GM18505 (cell line): ENCODE measurements around the gene ZSWIM2.
"Not testable (repeated sequence)": the region's sequence is repeated elsewhere in the genome, so short reads cannot be mapped to it uniquely, and the experiment has no call there.

Experiments used
- ATAC-seq: cut with Tn5 transposase; IDR thresholded peaks from one replicate; pipeline ENCODE4 v1.9.1; 2021; ENCODE audit not compliant: unreplicated experiment
- POLR2A ChIP-seq: IDR thresholded peaks from 4 replicates; pipeline ENCODE4 v1.6.1; 2011; ENCODE audit warnings: borderline replicate concordance; ENCODE audit not compliant: insufficient read depth, insufficient read length; ENCODE audit errors: extremely low read depth

The ZSWIM2 gene

DNA sequence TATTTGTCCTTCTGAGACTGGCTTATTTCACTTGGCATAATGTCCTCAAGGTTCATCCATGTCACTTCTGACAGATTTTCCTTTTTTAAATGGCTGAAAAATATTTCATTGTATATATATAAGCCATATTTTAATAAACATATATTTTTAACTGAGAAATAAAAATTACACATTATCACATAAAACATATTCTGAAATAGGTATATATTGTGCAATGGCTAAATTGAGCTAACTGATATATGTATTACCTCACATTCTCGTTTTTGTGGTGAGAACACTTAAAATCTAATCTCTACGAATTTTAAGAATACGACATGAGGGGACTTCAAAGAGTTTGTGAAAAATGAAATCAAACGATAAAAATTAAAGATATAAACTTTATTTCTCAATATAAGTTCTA lies 25.7 kb upstream of the ZSWIM2 start:
- ATAC-seq, result no peak
- TF ChIP-seq POLR2A, result no peak

DNA sequence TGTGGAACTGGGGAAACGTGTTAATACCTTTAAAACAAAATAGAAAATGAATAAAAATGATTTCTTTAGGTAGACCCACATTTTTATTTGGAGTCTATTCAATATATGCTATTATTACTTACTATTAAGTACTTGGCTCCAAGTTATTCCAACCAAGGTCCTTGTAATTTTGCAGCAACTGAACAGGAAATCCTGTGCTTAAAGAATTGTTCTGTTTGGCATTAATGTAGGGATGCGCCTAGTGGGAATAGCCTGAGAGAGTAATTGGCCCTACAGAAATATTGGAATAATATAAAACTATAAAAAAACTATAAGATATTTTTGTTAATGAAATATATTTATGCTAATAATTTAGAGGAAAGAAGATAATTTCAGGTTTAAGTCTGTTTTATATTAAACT lies 22.9 kb upstream of the ZSWIM2 start:
- TF ChIP-seq POLR2A, result no peak
- no peak for ATAC-seq

DNA sequence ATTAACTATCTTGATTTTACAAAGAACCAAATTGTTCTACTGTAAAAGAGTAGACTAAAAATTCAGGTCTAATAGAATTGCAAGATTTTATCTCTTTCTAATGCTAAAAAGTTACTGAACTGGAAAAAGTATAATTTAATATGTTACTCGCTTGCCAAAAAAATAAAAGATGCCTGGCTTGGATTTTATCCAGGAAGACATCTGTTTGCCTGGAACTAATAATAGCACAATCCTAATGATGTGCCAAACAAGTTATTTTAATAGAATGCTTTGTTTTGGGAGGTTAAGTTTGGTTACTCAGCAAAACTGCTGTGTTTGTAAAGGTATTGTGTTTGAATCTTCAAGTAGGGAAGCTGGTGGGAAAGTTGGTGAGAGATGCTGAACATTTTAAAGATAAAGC lies 19.4 kb upstream of the ZSWIM2 start:
- no peak for ATAC-seq
- TF ChIP-seq POLR2A, result no peak

DNA sequence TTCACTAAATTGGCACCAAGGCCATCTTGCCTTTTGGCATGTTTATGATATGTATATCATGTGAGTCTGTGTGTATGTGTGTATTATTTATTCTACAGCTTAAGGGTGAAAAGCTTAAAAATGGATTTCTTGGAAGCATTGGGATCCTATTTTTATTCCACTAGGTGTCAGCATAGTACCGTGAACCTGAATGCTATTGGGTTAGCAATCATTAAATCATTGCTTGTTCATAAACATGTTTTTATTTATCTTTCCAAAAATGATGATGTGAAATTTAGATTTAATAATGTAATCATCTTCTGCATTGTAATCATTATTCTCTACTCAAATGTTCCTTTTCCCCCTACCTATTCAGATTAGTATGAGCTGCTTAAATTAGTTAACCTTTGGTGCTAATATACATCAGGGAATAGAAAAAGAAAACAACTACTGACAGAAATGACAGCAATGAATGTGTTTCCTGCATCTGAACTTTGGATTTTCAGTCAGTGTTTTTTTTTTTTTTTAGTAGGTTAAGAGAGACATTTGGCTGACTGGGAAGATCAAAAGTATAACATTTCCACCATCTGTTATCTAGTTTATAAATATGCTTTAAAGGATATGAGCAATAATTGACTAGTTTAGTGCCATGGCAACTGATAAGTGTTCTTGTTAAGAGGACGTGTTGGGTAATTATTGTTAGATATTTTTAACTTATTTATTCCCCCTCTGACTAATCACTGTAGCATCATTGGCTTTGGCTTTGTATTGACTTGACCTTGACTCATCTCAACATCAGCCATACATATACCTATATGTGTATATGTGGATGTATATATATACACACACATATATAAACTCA lies 14.1 kb upstream of the ZSWIM2 start:
- no peak for ATAC-seq
- TF ChIP-seq POLR2A, result no peak

DNA sequence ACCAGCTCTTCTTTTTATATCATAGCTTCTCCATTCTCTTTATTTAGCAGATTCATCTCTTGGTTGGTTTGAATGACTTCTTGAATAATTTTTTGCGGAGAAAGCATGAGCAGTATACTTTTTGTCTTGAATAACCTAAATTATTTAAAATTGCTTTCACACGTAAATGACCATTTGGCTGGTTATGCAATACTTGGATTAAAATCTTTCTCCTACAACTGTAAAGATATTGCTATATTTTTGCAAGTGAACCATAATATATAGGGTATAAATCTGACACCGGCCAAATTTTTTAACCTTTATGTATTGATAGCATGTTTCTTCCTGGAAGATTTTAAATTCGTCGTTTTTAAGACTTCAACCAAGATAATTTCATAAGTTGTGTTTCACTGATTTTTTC lies 6.2 kb upstream of the ZSWIM2 start:
- no peak for ATAC-seq
- no peak for TF ChIP-seq POLR2A

DNA sequence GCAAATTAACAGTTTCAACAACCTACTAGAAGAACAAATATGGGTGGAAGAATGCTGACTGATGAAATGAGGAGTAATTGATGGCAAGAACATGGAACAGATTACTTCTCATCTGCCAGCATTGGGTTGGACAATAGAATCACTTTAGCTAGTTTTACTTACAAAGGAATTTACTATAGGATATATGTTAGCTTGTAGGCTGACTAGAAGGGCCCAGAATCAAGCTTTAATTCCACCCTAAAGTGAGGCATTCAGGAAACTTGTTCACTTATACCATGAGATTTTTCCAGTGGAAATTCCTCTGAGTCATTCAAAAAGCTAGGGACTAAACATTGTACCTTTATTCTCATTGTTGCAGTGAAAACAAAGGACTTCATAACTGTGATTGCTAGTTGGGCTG lies 5.0 kb upstream of the ZSWIM2 start:
- no peak for TF ChIP-seq POLR2A
- ATAC-seq, result no peak

DNA sequence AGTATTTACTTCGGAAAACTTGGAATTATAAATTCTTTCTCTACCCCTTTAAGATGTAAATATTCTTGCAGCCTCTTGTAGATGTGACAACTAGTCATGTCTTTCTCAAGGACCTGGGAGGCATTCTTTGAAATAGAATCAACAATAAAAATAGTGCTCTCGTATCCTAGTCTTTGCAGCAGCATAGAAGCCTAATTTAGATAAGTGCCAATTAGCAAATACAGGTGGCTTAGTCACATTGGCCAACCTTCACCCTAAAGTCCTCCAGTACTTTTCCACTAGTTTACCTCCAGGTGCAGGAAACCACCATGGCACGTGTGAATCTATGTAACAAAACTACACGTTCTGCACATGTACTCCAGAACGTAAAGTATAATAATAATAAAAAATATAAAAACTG lies 3.5 kb upstream of the ZSWIM2 start:
- ATAC-seq, result no peak
- no peak for TF ChIP-seq POLR2A

DNA sequence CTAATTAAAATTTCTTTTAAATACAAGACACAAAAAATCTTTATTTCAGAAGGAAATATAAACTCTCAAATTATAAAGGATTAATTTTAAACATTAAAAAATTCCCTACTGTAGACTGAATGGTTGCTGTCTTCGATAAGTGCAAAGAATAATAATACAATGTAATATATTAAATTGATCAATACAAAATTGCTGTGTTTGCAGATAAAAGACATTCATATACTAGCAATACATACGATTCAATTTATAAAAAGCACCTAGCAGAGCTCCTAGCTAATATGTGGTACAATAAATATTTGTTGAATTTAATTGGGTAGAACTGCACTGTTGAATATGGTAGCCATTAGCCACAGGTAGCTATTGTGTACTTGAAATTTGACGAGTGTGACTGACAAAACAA lies 6.6 kb downstream of the ZSWIM2 start:
- ATAC-seq, result no peak
- TF ChIP-seq POLR2A, result no peak

DNA sequence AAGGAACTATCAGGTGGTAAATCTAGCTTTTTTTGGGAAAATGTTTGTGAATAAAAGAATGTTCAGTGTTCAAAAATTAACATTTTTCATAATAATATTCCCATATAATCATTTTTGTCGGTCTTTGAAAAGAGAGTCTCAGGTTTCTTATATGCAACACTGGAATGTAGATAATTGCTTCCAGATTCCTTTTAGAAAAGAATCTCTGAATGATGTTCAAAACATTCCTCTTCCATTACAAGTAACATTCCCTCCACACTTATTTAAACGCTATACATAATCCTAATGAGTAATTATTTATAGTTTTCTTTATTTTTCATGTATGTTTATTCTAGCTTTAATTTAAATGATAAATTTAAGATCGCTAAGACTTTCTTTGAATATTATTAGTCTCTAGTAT lies 7.0 kb downstream of the ZSWIM2 start:
- no peak for ATAC-seq
- no peak for TF ChIP-seq POLR2A

DNA sequence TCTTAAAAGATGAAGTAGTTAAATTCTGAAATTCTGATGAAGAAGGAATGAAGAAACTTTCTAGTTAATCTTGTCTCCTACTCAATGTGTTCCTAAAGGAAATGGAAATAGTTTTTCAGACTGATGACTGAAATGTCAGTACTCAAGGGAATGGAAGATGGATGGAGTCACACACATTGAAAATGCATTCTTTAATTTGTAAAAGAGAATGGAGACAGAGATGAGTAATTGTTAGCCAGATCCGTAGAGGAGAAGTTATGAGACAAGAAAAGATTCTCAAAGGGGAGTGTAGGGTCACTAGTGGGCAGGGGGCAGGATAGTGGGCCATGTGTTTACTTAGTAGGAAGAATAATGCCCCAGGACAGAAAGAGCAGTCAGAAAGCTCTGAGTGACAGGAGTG lies 13.3 kb downstream of the ZSWIM2 start:
- ATAC-seq, result no peak
- no peak for TF ChIP-seq POLR2A

DNA sequence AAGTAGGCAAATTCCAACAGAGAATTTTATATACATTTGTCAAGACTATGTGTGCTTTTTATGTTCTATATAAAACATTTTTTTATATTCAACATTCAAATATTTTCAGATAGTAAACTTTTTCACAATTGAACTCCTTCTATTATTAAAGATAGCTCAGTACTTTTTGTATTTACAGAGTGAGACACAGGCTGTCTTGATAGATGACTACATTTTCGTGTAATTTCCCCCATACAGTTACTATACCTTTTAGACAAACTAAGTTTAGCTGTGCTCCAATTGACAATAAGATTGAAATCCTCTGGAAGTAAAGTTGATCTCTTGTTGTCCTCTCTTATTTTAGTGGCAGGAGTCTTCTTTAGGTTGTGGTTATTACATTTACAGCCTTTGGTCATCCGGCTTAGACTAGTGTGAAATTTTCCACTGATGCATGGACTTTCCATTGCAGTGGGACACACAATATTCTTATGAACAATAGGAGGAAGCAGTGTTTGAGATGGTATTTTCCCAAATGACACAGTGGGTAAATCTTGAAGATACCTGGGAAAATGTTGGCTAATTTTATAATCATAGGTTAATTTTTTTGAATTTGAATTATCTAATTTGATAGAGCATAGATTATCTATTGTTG lies 21.0 kb downstream of the ZSWIM2 start:
- ATAC-seq, result no peak
- no peak for TF ChIP-seq POLR2A

DNA sequence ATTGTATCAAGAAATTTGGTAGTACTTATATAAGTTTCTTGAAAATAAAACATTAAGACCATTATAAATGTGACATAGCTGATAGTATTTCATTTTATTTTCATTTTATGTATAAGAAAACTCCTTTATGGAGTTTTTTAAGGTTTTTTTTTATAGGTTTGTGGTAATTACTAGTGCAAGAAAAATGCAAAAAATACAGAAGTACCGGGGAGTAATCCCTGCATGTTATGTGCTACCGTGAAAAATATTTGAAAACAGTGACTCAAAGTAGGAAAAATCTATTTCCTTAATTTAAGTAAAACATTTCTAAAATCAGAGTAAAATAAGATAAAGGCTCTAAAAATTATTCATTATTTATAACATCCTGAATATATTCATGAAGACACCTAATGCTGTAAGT lies 21.6 kb downstream of the ZSWIM2 start:
- no peak for ATAC-seq
- TF ChIP-seq POLR2A, result no peak

DNA sequence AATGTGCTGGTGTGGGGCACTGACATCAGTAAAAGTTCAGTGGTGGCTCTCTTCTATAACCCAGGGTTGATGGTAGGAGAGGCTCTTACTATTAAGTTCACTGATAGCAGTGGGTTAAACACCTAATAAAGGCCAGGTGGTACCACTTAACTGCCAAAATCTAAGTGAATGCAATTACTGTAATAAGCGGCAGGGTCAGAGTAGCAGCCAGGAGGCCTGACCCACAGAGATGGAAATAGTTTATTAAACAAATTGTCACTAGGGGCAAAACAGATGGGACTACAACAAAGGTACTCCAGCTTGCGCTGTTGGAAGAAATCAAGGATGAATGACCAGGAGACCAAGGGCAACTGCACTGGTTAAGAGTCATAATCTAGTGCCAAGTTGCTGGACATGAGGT lies 26.6 kb downstream of the ZSWIM2 start:
- ATAC-seq, result no peak
- TF ChIP-seq POLR2A, result no peak

DNA sequence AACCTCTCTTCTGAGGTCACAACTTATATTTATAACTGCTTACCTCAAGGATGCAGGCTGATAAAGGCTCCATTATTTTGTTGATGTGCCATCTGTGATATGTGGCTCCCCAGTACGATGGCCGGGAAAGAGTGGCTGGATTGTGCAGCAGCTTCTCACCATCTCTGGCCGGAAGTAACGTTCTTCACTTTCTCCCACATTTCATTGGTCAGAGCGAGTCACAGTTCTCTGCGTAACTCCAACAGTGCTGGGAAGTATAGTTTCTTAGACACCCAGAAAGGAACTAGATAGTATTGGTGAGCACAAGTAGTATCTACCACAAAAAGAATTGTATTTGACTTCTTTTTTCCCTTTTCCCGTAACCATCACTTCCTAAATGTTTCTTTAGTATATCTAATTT lies 28.7 kb downstream of the ZSWIM2 start:
- TF ChIP-seq POLR2A, result no peak
- ATAC-seq, result no peak

DNA sequence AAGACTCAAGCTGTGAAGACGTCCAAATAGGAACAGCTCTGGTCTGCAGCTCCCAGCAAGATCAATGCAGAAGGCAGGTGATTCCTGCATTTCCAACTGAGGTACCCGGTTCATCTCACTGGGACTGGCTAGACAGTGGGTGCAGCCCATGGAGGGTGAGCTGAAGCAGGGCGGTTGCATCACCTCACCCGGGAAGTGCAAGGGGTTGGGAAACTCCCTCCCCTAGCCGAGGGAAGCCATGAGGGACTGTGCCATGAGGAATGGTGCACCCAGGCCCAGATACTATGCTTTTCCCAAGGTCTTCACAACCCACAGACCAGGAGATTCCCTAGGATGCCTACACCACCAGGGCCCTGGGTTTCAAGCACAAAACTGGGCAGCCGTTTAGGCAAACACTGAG lies 37.2 kb downstream of the ZSWIM2 start:
- not testable (repeated sequence) for ATAC-seq
